SIG-M5 treated with dmso at 0.1 percent for 504 hours (cell line): Measurements from ENCODE around the gene KLHL33.

Source experiments
- DNase-seq: peaks from one replicate; lab custom pipeline; 2025; ENCODE audit not compliant: unreplicated experiment; lab: John Stamatoyannopoulos, UW

The KLHL33 gene

DNA sequence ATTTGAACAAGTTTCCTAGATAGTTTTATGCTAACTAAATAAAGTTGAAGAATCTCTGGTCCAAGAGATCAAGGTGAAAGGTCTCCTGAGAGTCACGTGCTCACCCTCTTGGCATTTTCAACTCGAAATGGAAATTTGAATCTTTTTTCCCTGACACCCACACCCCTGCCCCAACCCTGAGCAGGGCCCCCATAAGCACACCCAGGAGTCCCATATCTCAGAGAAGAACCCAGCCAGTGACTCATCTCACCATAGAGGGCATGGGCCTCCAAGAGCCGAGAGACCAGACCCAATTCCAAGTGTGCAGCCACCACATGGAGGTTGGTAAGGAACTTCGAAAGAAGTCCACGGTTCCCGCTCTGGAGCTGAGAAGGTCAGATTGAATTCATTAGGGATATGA lies 55.3 kb downstream of the KLHL33 start:
- no peak for DNase-seq

GRCh38 chr14:20379743-20380142 lies 56.2 kb downstream of the KLHL33 start:
- no peak for DNase-seq

DNA sequence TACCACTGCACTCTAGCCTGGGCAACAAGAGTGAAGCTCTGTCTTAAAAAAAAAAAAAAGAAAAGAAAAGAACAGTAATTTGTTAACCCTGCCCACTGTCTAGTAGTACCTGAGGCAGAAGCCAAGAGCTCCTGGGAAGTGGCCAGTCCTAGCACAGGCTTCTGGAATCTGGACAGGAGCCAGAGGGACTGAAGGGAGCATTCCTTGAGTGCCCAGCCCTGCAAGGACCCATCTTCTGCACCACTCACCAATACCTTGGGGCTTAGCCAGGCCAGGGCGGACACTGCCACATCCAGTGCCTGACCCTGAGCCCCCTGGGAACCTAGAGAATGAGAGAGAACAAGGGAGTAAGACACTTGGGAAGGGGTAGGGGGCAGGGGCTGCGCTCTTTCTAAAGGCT lies 58.8 kb downstream of the KLHL33 start:
- no peak for DNase-seq

DNA sequence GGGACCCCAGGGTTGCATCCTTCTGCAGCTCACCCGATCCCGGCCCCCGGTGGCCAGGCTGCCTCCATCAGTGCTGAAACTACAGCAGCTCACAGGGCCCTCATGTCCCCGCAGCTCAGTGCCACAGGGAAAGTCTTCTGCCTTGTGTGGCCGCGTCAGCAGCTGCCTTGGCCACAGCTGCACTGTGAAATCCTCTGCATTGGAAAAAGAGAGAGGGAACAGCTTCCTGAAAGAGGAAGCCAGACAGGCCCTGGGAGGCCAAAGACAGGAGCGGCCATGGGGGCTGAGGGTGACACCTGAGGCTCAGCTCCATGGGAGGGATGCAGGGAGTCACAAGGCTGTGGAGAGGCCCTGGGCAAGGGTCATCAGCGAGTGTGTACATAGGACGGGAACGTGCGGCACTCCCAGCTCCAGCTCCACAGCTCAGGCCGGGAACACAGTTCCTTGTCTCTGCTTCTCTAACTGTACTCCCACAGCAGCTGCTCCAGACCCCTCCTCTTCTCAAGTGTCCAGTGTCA lies 59.8 kb downstream of the KLHL33 start:
- no peak for DNase-seq
